ENCODE measurements around the gene TBL1X. TPM values are rescaled to one million over a fixed set of nuclear protein-coding genes. Genes with fewer than 3 reads are reported as not detected.
A peak's percentile ranks its signal among the peaks of the same experiment; 100 is the strongest.
"Not testable (repeated sequence)": the region's sequence is repeated elsewhere in the genome, so short reads cannot be mapped to it uniquely, and the experiment has no call there.

TBL1X gene
- total RNA-seq, 1 donor from 2014 or later, result 12.3 TPM

GRCh38 chrX:9765072-9765736 lies 300.3 kb downstream of the TBL1X start:
- ATAC-seq, result no peak
- intact Hi-C loops (cut with micrococcal nuclease), result no loop called here

DNA sequence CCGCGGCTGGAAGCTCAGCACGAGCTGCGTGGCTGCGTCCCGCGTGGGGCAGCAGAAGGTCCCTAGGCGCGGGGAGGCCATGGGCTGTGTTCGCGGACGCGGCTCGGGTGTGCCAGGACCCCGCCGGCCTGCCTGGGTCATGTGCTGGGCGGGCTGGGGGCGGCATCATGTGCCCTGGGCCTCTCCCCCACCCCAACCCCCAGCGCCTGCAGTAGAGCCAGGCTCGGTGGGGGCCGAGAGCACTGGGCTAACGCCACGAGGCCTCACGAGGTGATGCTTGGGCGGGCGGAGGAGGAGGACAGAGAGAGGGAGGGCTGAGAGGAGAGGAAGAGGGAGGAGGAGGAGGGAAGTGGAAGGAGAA lies 300.9 kb downstream of the TBL1X start, which contains the start of gene GPR143:
Gene GPR143 (minus strand): TSS at position 111 of the 361 bp plus-strand sequence. CDS start 30 bp downstream, at position 81.
- no peak for ATAC-seq
- intact Hi-C loops (cut with micrococcal nuclease), result no loop called here

More at GRCh38 chrX:9765072-9765736, 300.3 kb downstream of the TBL1X start:
- DNase-seq, result no peak

GRCh38 chrX:9767375-9767774 lies 302.5 kb downstream of the TBL1X start:
- DNase-seq (no peak), ATAC-seq (no peak)
- intact Hi-C loops (cut with micrococcal nuclease), result no loop called here

More for the DNA sequence above, 300.9 kb downstream of the TBL1X start, which contains the start of gene GPR143:
- DNase-seq, result no peak

GRCh38 chrX:9768321-9768839 lies 303.5 kb downstream of the TBL1X start:
- intact Hi-C loops (cut with micrococcal nuclease); ATAC-seq; DNase-seq: not testable (repeated sequence)

- intact Hi-C loops (cut with micrococcal nuclease), result no loop called here
Observed at GRCh38 chrX:9770319-9770718, 305.5 kb downstream of the TBL1X start.

GRCh38 chrX:9772943-9773342 lies 308.1 kb downstream of the TBL1X start:
- DNase-seq, result no peak
- intact Hi-C loops (cut with micrococcal nuclease), result no loop called here
- ATAC-seq, result no peak

More at GRCh38 chrX:9770319-9770718, 305.5 kb downstream of the TBL1X start:
- ATAC-seq (no peak), DNase-seq (no peak)

GRCh38 chrX:9775930-9776329 lies 311.1 kb downstream of the TBL1X start:
- DNase-seq, result no peak
- intact Hi-C loops (cut with micrococcal nuclease), result no loop called here

DNA sequence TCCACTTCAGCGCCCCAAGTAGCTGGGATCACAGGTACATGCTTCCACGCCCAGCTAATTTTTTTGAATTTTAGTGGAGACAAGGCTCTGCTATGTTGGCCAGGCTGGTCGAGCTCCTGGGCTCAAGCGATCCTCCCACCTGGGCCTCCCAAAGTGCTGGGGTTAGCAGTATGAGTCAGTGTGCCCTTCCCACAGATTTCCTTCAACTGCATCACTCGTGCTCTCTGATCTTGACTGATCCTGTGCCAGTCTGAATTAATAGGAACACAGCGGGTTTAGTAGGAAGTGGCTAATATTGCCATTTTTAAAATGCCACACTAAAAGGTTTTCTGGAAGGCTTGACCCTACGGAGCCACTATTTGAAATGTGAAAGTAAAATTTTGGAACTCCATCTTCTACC lies 317.1 kb downstream of the TBL1X start:
- intact Hi-C loops (cut with micrococcal nuclease), result no loop called here
- no peak for DNase-seq
- ATAC-seq, result no peak

More at GRCh38 chrX:9775930-9776329, 311.1 kb downstream of the TBL1X start:
- ATAC-seq, result no peak

DNA sequence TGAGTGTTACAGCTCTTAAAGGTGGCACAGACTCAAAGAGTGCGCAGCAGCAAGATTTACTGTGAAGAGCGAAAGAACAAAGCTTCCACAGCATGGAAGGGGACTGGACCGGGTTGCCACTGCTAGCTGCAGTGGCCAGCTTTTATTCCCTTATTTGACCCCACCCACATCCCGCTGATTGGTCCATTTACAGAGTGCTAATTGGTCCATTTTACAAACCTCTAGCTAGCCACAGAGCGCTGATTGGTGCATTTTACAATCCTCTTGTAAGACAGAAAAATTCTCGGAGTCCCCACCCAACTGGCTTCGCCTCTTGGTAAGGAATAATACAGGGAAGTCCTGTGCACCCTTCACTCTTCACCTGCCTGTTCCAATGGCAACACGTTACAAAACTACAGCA lies 319.5 kb downstream of the TBL1X start:
- ATAC-seq (no peak), DNase-seq (no peak)
- intact Hi-C loops (cut with micrococcal nuclease), result no loop called here

DNA sequence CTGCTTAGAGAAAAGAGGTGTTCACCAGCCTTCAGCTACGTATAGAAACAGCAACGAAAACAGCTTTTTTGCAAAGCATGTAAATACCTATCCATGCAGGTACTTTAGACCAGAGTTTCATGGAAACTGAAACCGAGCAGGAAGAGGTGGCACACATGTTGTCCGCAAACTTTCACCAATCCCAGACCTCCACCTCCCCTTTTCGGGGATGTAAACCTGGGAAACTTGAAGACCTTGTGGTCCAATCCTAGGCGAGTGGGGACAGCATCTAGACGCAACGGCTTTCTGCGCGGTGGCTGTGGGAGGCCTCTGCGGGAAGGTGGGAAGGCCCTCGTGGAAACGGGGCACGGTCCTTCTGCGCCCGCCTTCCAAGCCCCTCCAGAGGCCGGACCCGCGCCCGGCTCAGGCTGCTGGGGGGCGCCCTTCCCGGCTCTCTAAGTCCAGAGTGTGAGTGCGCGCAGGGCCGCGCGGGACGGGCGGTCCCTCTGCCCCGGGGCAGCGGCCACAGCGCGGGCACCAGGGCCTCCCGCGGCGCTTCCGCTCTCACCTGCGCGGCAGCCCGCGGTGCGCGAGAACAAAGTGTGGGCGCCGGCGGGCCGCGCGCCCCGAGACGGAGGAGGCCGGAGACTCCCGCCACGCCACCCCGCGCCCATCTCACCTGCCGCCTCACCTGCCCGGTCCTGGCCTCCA lies 320.5 kb downstream of the TBL1X start:
- intact Hi-C loops (cut with micrococcal nuclease), result no loop called here
- ATAC-seq (no peak), DNase-seq (no peak)

DNA sequence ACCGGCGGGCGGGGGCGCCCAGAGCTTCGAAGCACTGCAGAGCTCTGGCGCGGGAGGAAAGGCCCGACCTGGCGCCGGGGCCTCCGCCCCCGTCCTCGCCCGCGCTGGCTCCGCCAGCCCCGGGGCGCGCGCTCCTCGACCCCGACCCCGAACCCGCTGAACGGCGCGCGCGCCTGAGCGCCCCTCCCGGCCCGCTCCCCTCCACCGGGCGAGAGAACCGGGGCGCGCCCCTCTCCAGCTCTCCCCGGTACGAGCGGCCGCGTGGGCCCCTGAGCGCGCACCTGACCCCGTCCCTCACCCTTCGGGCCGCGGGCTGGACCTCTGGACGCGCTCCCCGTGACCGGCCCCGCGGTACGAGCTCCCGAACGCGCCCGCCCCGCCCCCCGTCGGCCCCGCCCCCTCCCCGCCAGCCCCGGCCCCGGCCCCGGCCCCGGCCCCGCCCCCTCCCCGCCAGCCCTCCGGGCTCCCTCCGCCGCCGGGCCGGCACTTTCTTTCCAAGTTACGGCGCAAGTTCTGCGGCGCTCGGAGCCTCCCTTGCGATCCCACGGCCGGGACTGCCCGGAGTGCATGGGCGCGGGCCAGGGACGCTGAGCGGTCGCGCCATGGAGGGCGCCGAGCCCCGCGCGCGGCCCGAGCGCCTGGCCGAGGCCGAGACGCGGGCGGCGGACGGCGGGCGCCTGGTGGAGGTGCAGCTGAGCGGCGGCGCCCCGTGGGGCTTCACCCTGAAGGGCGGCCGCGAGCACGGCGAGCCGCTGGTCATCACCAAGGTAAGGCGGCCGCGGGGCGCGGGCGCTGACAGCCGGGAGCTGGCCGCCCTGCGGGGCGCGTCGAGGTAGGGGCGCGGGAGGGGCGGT lies 321.3 kb downstream of the TBL1X start, which contains the start of gene SHROOM2:
Gene SHROOM2 (plus strand): TSS at position 486 of the 854 bp plus-strand sequence. CDS start 117 bp downstream, at position 603.
- ATAC-seq, result peak; percentile 55
- no peak for DNase-seq
- intact Hi-C loops (cut with micrococcal nuclease), result no loop called here

DNA sequence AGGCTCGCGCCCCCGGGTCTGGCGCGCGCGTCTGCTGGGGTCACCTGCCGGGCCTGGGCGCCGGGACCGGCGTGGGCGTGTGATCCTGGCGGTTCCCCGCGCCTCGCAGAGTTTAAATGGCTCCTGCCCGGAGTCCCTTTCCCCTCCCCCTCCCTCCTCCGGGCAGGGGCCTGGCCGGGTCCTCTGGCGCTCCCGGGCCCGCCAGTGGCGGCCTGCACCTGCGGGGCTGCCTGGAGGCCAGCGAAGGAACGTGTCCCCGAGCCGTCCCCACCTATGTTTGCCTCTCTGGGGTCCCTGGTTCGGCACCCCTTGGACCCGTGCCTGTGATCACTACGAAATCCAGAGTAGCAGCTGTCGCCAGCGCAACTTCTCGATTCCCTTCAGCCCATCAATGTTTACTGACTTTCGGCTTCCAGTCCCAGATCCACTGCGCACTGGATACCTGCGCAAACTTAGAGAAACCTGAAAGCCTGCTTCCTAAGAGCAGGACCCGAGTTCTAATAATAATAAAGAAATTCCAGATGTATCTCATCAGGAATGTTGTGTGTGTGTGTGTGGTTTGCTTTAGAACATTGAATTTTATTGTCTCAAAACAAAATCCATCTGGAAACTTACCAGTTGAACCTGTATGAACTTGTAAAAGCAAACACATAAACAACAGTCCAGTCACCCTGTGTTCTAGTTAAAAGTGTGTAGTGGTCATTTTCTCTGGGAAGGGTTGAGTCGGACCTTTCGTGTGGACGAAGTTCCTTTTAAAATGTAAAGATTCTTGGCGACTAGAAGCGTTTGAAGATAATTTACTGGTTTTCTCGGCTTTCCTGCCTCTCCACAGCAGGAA lies 322.2 kb downstream of the TBL1X start:
- ATAC-seq, result no peak
- intact Hi-C loops (cut with micrococcal nuclease), result no loop called here
- no peak for DNase-seq

- intact Hi-C loops (cut with micrococcal nuclease), result no loop called here
- ATAC-seq, result no peak
Observed at GRCh38 chrX:9788911-9789310, 324.1 kb downstream of the TBL1X start.

GRCh38 chrX:9789555-9789954 lies 324.7 kb downstream of the TBL1X start:
- intact Hi-C loops (cut with micrococcal nuclease), result no loop called here
- DNase-seq (no peak), ATAC-seq (no peak)

More at GRCh38 chrX:9788911-9789310, 324.1 kb downstream of the TBL1X start:
- no peak for DNase-seq
